Stimulated activated naive CD8-positive, alpha-beta T cell treated with anti-CD3 and anti-CD28 coated beads, Interleukin-15, Interleukin-2, amounts not matched to agents 100 ng/mL and 50 ng/mL, for 24 hours (primary cell): ENCODE data around the gene AGAP3.

ENCODE experiments used
- H3K27ac Mint-ChIP-seq: one replicate; pipeline ENCODE4 v1.8.0; 2021; ENCODE audit warnings: mild to moderate bottlenecking, mixed read lengths
- H3K27me3 Mint-ChIP-seq: one replicate; pipeline ENCODE4 v1.8.0; 2021; ENCODE audit warnings: mixed read lengths
- H3K36me3 Mint-ChIP-seq: one replicate; pipeline ENCODE4 v1.8.0; 2021; ENCODE audit warnings: low read depth, mixed read lengths
- H3K4me1 Mint-ChIP-seq: one replicate; pipeline ENCODE4 v1.8.0; 2021; ENCODE audit warnings: low read depth, mixed read lengths
- H3K4me3 Mint-ChIP-seq: one replicate; pipeline ENCODE4 v1.8.0; 2021; ENCODE audit warnings: mild to moderate bottlenecking, mixed read lengths
- H3K9me3 Mint-ChIP-seq: one replicate; pipeline ENCODE4 v1.8.0; 2021; ENCODE audit warnings: mixed read lengths

The AGAP3 gene

DNA sequence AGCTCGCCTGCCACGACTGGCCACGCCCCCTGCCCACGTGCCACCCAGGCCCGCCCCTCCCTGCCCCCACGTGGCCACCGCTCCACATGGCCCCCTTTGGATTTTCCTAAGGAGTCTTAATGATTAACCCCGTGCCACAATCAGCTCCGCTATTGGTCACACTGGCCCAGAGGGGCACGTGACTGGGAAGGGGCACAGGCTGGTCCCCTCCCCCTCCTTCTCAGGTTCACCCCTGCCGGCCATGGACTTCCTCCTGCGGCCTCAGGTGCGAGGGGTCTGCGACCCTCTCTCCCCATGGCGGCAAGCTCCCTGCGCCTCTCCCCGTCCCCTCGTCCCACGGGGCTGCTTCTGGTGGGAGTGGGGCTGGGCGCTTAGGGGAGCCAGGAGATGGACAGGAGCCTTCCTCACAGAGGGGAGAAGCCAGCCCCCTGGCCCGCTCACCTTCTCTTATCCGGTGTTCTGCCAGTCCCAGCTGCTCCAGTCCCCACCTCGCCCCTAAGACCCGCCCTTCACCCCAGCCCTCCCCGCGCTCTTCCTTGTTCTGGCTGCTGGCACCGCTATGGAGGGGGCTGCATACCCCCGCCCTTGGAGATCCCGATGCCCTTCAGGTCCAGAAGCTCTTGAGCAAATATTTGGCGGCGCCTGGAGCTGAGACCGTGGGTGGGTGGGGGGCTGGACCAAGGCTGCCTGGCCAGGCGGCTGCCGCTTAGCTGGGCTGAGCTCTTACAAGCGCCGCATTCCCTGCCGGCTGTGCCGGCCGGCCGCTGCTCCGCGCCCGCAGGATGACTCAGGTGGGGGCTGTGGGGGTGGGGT is 23.7 kb upstream of the AGAP3 start:
- H3K27me3 Mint-ChIP-seq = no peaks in the 10 kb centered on the region
- H3K36me3 Mint-ChIP-seq = peaks cover 12% of the 10 kb centered on the region
- H3K9me3 Mint-ChIP-seq = no peaks in the 10 kb centered on the region
- peaks cover 24% of the 10 kb centered on the region for H3K4me1 Mint-ChIP-seq
- no peak overlapping the region for H3K27ac Mint-ChIP-seq
- no peak overlapping the region for H3K4me3 Mint-ChIP-seq

DNA sequence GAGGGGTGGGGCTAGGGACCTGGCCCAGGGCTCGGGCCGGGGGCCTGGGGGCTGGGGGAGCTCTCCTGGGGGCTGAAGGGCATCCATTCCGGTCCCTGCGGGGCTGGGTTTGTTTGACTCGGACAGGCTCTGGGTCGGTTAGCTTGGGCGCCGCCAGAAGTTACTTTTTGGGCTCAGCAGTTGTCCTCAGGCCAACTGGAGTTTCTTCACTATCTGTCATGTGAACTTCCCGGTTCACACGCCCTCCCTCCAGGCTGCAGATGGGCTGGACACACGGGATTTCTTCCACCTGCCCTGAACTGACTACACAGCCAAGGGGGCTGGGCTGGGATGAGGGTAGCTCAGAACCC is 23.1 kb upstream of the AGAP3 start:
- no peaks in the 10 kb centered on the region for H3K27me3 Mint-ChIP-seq
- peaks cover 21% of the 10 kb centered on the region for H3K4me1 Mint-ChIP-seq
- H3K27ac Mint-ChIP-seq = no peak overlapping the region
- H3K9me3 Mint-ChIP-seq = no peaks in the 10 kb centered on the region
- H3K4me3 Mint-ChIP-seq = no peak overlapping the region
- H3K36me3 Mint-ChIP-seq = peaks cover 18% of the 10 kb centered on the region

DNA sequence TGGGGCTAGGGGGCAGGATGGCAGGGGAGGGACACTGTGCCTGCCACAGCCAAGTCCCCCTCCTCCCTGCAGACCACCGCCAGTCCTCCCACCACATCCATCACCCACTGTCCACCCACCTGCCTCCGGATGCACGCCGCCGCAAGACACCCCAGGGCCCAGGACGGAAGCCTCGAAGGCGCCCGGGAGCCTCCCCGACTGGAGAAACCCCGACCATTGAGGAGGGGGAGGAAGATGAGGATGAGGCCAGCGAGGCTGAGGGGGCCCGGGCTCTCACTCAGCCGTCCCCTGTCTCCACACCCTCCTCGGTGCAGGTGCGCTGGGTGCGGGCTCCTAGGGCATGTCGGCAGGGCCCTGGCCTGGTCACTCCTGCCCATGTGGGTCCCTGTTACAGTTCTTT is 21.8 kb upstream of the AGAP3 start:
- no peak overlapping the region for H3K27ac Mint-ChIP-seq
- no peaks in the 10 kb centered on the region for H3K9me3 Mint-ChIP-seq
- H3K27me3 Mint-ChIP-seq = no peaks in the 10 kb centered on the region
- no peak overlapping the region for H3K4me3 Mint-ChIP-seq
- peaks cover 10% of the 10 kb centered on the region for H3K4me1 Mint-ChIP-seq
- peaks cover 18% of the 10 kb centered on the region for H3K36me3 Mint-ChIP-seq

DNA sequence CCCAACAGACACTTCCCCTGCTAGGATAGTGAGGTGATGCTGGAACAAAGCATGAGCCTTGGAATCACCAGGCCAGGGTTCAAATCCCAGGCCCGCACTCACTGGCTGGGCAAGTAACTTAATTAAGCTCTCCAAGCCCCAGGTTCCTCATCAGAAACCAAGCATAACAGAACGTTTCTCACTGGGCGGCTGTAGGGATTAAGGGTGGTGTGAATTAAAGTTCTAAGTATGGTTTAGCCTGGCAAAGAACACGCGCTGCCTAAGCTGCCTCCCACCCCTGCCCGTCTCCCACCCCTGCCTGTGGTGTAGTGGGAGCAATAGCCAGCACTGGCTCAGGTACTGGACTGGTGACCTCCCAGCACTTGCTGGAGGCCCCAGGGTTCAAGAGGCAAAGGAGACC is 21.3 kb upstream of the AGAP3 start:
- Mint-ChIP-seq H3K4me1 (peaks cover 10% of the 10 kb centered on the region), H3K9me3 (no peaks in the 10 kb centered on the region), H3K27me3 (no peaks in the 10 kb centered on the region), H3K4me3 (no peak overlapping the region), H3K27ac (no peak overlapping the region), H3K36me3 (peaks cover 18% of the 10 kb centered on the region)

DNA sequence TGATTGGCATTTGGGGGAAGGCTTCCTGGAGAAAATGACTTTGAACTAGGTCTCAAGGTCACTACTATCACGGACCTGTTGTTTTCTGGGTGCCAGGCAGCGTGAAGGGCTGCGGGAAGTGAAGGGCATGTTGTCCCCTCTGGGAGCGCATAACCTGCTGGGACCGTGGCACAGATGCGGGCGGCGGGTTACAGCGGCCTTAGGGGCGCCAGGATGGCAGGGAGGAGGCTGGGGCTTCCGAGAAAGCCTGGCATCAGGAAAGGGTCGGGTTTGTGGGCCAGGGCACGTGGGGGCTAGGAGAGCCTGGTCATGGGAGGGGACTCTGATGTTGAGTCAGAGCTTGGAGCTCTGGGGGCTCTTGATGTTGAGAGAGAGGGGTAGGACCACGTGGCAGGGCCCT is 20.8 kb upstream of the AGAP3 start:
- Mint-ChIP-seq H3K27me3 (no peaks in the 10 kb centered on the region), H3K4me1 (peaks cover 10% of the 10 kb centered on the region), H3K9me3 (no peaks in the 10 kb centered on the region), H3K36me3 (peaks cover 18% of the 10 kb centered on the region), H3K4me3 (no peak overlapping the region), H3K27ac (no peak overlapping the region)

DNA sequence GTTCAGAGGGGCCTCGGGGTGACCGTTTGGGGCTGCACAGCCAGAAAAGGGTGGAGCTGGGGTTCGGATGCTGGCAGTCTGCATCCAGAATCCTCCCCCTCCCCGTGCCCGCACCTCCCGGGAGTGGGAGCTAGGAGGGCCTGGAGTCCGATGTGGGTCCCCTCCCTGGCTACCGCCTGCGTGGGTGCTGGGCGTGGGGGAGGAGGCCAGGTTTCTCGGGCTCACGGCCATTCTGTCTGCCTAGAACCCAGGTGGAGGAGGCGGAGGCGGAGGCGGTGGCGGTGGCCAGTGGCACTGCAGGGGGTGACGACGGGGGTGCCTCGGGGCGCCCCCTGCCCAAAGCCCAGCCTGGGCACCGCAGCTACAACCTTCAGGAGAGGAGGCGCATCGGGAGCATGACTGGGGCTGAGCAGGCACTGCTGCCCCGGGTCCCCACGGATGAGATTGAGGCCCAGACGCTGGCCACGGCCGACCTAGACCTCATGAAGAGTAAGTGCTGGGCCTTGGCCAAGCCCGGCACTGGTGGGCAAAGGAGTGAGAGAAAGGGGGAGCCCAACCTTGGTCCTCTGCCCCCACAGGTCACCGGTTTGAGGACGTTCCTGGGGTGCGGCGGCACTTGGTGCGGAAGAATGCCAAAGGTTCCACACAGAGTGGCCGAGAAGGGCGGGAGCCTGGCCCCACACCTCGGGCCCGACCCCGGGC is 19.9 kb upstream of the AGAP3 start:
- no peaks in the 10 kb centered on the region for H3K9me3 Mint-ChIP-seq
- H3K4me3 Mint-ChIP-seq = no peak overlapping the region
- peaks cover 18% of the 10 kb centered on the region for H3K36me3 Mint-ChIP-seq
- peaks cover 3% of the 10 kb centered on the region for H3K4me1 Mint-ChIP-seq
- no peak overlapping the region for H3K27ac Mint-ChIP-seq
- H3K27me3 Mint-ChIP-seq = no peaks in the 10 kb centered on the region

DNA sequence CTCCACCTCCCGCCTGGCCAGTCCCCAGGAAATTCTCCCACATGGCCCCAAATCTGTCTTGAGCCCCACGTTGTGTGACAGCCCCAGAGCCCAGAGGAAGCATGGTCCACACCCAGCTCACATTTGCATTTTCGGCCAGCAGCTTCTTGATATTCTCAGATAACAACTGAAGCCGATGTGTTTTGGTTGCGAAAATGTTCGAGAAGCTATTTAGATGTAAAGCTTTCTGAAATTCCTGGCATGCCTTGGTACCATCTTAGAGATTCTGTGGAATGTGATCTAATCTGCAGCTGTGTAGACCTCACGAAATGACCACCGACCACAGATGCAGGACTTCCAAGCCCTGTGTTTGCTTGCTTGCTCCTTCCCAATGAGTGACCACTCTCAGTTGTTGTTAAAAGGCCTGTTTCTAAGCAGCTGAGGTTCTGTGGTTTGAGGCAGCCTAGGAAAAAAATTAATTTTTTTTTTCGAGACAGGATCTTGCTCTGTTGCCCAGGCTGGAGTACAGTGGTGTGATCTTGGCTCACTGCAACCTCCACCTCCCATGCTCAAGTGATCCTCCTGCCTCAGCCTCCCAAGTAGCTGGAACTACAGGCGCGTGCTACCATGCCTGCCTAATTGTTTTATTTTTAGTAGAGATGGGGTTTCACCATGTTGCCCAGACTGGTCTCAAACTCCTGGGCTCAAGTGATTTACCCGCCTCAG is 18.1 kb upstream of the AGAP3 start:
- Mint-ChIP-seq H3K9me3 (no peaks in the 10 kb centered on the region), H3K4me1 (no peaks in the 10 kb centered on the region), H3K4me3 (no peak overlapping the region), H3K27me3 (no peaks in the 10 kb centered on the region), H3K27ac (no peak overlapping the region), H3K36me3 (peaks cover 25% of the 10 kb centered on the region)

DNA sequence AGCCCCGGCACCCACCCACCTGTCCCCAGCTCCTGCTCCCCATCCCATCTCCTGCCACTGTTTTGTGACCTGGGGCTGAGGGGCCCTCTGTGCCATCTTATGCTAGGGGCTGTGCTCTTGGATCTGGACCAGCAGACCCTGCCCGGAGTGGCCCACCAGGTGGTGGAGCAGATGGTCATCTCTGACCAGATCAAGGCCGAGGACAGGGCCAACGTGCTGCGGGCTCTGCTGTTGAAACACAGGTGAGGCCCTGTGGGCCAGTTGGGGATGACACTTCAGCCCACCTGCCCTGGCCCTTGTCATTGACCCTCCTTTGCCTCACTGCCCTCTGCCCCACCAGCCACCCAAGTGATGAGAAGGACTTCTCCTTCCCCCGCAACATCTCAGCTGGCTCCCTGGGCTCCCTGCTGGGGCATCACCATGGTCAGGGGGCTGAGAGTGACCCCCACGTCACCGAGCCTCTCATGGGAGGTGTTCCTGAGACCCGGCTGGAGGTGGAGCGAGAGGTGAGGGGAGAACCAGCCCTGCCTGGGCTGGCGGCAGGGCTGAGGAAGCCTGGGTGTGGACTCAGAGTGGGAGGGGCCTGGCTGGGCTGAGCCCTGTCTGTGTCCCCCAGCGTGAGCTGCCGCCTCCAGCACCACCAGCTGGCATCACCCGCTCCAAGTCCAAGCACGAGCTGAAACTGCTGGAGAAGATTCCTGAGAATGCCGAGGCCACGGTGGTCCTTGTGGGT is 16.3 kb upstream of the AGAP3 start:
- Mint-ChIP-seq H3K9me3 (no peaks in the 10 kb centered on the region), H3K36me3 (peaks cover 34% of the 10 kb centered on the region), H3K27ac (no peak overlapping the region), H3K4me1 (no peaks in the 10 kb centered on the region), H3K27me3 (no peaks in the 10 kb centered on the region), H3K4me3 (no peak overlapping the region)

DNA sequence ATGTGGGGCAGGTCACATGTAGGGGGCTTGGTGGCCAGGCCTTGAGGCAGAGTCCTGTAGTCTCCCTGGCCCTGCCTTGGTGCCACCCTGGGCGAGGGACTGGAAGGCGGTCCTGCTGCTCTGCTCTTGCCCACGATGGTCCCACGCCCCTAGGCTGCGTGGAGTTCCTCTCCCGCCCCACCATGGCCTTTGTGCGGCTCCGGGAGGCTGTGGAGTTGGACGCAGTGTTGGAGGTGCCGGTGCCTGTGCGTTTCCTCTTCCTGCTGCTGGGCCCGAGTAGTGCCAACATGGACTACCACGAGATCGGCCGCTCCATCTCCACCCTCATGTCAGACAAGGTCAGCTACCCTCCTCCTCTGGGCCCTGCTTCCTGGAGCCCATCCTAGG is 15.7 kb upstream of the AGAP3 start:
- H3K36me3 Mint-ChIP-seq = peaks cover 32% of the 10 kb centered on the region
- no peak overlapping the region for H3K27ac Mint-ChIP-seq
- H3K4me3 Mint-ChIP-seq = no peak overlapping the region
- no peaks in the 10 kb centered on the region for H3K27me3 Mint-ChIP-seq
- H3K9me3 Mint-ChIP-seq = no peaks in the 10 kb centered on the region
- no peaks in the 10 kb centered on the region for H3K4me1 Mint-ChIP-seq

DNA sequence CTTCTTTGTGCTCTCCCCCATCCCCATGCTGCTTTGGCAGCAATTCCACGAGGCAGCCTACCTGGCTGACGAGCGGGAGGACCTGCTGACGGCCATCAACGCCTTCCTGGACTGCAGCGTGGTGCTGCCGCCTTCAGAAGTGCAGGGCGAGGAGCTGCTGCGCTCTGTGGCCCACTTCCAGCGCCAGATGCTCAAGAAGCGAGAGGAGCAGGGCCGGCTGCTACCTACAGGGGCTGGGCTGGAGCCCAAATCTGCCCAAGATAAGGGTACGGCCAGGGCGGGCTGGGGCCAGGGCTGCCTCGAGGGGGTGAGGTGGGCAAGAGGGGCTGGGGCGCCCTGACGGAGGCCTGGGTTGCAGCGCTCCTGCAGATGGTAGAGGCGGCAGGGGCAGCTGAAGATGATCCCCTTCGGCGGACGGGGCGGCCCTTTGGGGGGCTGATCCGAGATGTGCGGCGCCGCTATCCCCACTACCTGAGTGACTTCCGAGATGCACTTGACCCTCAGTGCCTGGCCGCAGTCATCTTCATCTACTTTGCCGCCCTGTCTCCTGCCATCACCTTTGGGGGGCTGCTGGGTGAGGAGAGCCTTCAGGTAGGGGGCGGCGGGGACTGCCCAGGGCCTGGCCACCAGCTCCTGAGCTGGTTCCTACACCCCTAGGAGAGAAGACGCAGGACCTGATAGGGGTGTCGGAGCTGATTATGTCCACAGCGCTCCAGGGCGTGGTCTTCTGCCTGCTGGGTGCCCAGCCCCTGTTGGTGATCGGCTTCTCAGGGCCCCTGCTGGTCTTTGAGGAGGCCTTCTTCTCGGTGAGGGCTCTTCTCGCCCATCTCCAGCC is 15.0 kb upstream of the AGAP3 start:
- Mint-ChIP-seq H3K4me1 (no peaks in the 10 kb centered on the region), H3K36me3 (peaks cover 39% of the 10 kb centered on the region), H3K27ac (no peak overlapping the region), H3K4me3 (no peak overlapping the region), H3K9me3 (no peaks in the 10 kb centered on the region), H3K27me3 (no peaks in the 10 kb centered on the region)

DNA sequence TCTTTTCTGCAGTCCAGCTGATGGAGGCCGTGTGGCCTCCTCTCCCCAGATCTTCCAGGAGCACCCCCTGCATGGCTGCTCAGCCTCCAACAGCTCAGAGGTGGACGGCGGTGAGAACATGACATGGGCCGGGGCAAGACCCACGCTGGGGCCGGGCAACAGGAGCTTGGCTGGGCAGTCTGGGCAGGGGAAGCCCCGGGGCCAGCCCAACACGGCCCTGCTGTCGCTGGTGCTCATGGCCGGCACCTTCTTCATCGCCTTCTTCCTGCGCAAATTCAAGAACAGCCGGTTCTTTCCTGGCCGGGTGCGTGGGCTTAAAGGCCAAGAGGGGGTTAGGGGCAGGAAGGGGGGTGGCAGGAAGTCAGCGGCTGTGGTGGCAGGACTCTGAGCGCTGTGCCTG is 12.3 kb upstream of the AGAP3 start:
- peaks cover 35% of the 10 kb centered on the region for H3K36me3 Mint-ChIP-seq
- H3K27me3 Mint-ChIP-seq = no peaks in the 10 kb centered on the region
- H3K4me3 Mint-ChIP-seq = no peak overlapping the region
- peak overlapping the region; percentile 18 for H3K27ac Mint-ChIP-seq
- H3K9me3 Mint-ChIP-seq = no peaks in the 10 kb centered on the region
- H3K4me1 Mint-ChIP-seq = peaks cover 9% of the 10 kb centered on the region

DNA sequence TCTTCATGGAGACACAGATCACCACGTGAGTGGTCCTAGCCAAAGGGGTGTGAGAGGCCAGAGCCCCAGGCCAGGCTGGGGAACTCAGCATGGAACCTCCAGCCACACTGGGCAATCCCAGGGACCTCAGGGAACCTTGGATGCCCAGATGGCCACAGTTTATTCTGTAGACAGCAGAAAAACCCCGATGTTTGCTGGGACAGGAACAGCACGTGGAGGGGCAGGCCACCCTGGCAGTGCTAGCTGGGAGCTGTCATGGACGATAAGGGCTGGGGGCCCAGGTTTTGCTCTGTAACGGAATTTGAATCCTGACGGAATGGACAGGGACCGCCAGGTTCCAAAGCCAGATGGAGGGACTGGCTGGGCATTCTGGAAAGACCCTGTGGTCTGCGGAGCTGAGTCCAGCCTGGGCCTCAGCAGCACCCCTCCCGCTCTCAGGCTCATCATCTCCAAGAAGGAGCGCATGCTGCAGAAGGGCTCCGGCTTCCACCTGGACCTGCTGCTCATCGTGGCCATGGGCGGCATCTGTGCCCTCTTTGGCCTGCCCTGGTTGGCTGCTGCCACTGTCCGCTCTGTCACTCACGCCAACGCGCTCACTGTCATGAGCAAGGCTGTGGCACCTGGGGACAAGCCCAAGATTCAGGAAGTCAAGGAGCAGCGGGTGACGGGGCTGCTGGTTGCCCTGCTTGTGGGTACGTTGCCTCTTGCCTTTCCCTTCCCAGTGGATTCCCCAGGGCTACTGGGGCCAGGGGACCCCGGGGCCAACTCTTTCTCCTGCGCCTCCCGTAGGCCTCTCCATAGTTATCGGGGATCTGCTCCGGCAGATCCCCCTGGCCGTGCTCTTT is 11.2 kb upstream of the AGAP3 start:
- no peak overlapping the region for H3K27ac Mint-ChIP-seq
- H3K9me3 Mint-ChIP-seq = no peaks in the 10 kb centered on the region
- H3K4me1 Mint-ChIP-seq = peaks cover 19% of the 10 kb centered on the region
- H3K4me3 Mint-ChIP-seq = no peak overlapping the region
- H3K36me3 Mint-ChIP-seq = peaks cover 41% of the 10 kb centered on the region
- no peaks in the 10 kb centered on the region for H3K27me3 Mint-ChIP-seq

DNA sequence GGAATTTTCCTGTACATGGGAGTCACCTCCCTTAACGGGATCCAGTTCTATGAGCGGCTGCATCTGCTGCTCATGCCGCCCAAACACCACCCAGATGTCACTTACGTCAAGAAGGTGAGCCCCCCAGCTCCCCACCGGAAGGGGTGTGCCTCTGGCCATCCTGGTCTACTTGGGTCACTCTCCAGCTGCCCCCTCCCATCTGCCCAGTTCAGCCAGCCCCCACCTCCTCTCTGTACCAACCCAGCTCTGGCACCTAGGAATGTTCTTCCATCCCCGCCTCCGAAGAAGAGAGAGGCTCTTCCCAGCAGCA is 10.7 kb upstream of the AGAP3 start:
- Mint-ChIP-seq H3K4me1 (peaks cover 20% of the 10 kb centered on the region), H3K9me3 (no peaks in the 10 kb centered on the region), H3K27ac (no peak overlapping the region), H3K36me3 (peaks cover 41% of the 10 kb centered on the region), H3K4me3 (no peak overlapping the region), H3K27me3 (no peaks in the 10 kb centered on the region)

DNA sequence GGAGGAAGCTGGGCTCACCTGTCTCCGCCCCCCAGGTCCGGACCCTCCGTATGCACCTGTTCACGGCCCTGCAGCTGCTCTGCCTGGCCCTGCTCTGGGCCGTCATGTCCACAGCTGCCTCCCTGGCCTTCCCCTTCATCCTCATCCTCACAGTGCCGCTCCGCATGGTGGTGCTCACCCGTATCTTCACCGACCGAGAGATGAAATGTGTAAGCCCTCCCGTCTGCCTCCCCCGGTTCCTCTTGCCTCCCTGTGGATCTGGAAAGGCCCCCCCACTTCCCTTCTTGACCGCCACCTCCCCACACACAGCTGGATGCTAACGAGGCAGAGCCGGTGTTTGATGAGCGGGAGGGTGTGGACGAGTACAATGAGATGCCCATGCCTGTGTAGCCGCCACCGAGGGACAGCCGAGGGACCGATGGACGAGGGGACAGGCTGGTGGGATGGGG is 10.3 kb upstream of the AGAP3 start:
- no peak overlapping the region for H3K4me3 Mint-ChIP-seq

More for the DNA sequence above, 10.3 kb upstream of the AGAP3 start:
- Mint-ChIP-seq H3K27ac (no peak overlapping the region), H3K36me3 (peaks cover 41% of the 10 kb centered on the region), H3K9me3 (no peaks in the 10 kb centered on the region), H3K27me3 (no peaks in the 10 kb centered on the region), H3K4me1 (peaks cover 20% of the 10 kb centered on the region)
